Mesenteric fat pad (tissue), 1 donor: ENCODE results near the gene CAPN12. TPM values are rescaled to one million over a fixed set of nuclear protein-coding genes. Genes with fewer than 3 reads are reported as not detected.
"Not testable (repeated sequence)": the region's sequence is repeated elsewhere in the genome, so short reads cannot be mapped to it uniquely, and the experiment has no call there.

ENCODE experiments used
- DNase-seq: peaks from one replicate; pipeline ENCODE4 v3.0.0-alpha.2; 2020; ENCODE audit warnings: low spot score
- total RNA-seq: library from RNA; stranded (reverse); fragmentation: NEBNext Ultra II Directional; extraction: Animal tissue kit (Norgen Biotek cat#: 25700); gene quantifications from one replicate; pipeline ENCODE4 v1.2.1, GENCODE V29; 2021
- donor health status: DM: yes; HTN: yes; CAD: no.

Gene CAPN12
- total RNA-seq, 1 donor from 2014 or later, result 1.3 TPM

GRCh38 chr19:38771569-38771968 lies 27.3 kb upstream of the CAPN12 start:
- not testable (repeated sequence) for DNase-seq

GRCh38 chr19:38770949-38771275 lies 26.6 kb upstream of the CAPN12 start:
- not testable (repeated sequence) for DNase-seq

DNA sequence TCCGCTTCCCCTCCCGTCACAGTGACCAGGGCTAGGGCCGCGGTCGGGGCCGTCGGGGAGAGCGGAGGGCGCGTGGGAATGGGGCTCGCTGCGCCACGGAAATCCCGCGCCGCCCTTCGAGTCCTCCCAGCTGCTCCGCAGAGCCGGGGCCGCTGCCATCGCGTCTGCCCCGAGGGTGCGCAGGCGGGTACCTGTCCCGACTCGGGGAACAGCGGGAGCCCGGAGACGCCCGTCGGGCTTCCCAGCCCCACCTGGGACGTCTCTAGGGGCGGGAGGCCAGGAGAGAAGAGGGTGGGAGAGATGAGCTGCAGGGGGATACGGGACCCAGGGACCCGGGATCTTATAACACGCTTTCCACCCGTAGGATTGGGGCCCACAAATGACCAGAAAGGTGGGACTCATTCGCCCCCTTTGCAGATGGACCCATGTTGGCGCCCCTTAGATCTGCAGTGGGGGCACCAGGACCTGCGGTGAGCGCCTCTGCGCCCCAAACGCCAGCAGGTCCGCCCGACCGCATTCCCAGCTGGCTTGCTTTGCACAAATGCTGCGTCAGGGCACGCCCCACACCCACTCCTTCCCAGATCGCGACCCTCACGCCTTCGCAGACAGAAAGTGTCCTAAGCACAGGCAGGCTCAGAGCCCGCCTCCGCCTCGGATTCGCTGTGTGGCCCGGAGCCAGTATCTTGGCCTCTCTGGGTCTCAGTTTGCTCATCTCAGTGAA lies 26.1 kb upstream of the CAPN12 start:
- DNase-seq, result not testable (repeated sequence)

GRCh38 chr19:38769635-38770211 lies 25.4 kb upstream of the CAPN12 start:
- peak; percentile 97 for DNase-seq

DNA sequence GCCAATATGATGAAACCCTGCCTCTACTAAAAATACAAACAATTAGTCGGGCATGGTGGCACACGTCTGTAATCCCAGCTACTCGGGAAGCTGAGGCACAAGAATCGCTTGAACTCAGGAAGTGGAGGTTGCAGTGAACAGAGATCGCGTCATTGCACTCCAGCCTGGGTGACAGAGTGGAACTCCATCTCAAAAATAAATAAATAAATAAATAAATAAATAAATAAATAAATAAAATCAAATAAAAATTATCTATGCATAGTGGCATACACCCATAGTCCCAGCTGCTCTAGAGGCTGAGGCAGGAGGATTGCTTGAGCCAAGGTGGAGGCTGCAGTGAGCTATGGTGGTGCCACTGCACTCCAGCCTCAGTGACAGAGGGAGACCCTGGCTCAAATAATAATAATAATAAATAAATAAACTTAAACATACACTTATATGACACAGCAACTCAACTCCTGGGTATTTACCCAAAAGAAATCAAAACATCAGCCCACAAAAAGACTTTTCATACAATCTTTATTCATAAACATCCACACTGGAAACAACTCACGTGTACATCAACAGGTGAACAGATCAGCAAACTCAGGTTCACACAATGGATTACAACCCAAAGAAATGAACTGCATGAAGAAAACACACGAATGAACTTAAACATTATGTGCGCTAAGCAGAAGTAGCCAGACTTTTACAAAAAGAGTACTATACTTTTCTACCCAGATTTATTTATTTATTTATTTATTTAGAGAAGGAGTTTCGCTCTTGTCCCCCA lies 22.2 kb upstream of the CAPN12 start:
- DNase-seq, result no peak

DNA sequence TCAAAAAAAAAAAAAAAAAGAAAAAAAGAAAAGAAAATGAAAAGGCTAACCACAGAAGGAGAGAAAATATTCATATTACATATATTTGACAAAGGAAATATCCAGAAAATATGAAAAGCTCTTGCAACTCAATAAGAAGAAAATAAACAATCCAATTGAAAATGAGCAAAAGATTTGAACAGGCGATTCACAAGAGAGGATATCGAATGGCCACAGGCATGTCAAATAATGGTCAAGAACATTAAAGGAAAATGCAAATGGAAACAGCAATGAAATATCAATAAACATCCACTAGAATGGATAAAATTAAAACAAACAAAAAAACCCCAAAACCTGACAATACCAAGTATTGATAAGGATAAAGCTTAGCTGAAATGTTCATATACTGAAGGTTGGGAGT lies 20.9 kb upstream of the CAPN12 start:
- no peak for DNase-seq

- no peak for DNase-seq
Observed at GRCh38 chr19:38763795-38764220, 19.5 kb upstream of the CAPN12 start.

DNA sequence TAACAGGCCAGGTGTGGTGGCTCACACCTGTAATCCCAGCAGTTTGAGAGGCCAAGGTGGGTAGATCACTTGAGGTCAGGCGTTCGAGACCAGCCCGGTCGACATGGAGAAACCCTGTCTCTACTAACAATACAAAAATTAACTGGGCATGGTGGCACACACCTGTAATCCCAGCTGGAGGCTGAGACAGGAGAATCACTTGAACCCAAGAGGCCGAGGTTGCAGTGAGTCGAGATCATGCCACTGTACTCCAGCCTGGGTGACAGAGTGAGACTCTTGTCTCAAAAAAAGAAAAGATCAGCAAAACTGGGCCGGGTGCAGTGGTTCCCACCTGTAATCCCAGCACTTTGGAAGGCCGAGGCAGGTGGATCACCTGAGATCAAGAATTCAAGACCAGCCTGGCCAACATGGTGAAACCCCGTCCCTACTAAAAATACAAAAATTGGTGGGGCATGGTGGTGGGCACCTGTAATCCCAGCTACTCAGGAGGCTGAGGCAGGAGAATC lies 17.7 kb upstream of the CAPN12 start:
- DNase-seq, result not testable (repeated sequence)

- not testable (repeated sequence) for DNase-seq
Observed at GRCh38 chr19:38760805-38761517, 16.7 kb upstream of the CAPN12 start.

- no peak for DNase-seq
Observed at GRCh38 chr19:38759590-38760003, 15.3 kb upstream of the CAPN12 start.

GRCh38 chr19:38754196-38754595 lies 9.9 kb upstream of the CAPN12 start:
- DNase-seq, result not testable (repeated sequence)

DNA sequence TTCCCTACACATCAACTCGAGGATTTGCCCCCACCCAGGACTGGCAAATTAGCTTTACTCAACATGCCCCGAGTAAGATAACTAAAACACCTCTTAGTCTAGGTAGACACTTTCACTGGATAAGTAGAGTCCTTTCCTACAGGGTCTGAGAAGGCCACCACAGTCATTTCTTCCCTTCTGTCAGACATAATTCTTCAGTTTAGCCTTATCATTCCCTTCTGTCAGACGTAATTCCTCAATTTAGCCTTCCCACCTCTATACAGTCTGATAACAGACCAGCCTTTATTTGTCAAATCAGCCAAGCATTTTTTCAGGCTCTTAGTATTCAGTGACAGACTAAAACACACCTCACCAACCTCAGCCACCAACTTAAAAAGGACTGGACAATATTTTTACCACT lies 9.5 kb upstream of the CAPN12 start:
- DNase-seq, result not testable (repeated sequence)

DNA sequence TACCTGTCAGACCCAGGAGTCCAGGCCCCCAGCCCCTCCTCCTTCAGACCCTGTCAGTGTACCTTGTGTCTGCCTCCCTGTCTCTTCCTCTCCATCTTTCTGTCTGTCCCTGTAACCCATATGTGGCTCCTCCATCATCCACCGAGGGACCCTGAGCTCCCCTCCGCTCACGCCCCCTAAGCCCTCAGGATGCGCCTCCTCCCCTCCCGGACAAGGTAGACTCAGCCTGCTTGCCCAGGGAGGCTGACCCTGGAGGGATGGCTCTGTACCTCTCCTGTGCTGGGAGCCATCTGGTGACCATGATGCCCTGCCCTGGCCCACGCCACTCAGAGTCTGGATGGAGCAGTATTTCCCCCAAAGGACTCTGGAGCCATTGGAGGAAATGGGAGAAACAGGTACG lies 1.0 kb upstream of the CAPN12 start:
- no peak for DNase-seq

DNA sequence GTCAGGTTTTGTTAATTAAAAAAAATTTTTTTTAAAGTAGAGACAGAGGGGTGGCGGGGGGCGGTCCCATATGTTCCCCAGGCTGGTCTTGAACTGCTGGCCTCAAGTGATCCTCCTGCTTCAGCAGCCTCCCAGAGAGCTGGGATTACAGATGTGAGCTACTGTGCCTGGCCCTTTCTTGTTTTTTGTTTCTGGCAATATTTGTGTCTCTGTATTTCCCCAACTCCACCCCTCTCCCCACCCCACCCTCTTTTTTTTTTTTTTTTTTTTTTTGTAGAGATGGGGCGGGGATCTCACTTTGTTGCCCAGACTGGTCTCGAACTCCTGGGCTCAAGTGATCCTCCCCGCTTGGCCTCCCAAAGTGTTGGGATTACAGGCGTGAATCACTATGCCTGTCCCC lies 600 bp upstream of the CAPN12 start:
- DNase-seq, result no peak

DNA sequence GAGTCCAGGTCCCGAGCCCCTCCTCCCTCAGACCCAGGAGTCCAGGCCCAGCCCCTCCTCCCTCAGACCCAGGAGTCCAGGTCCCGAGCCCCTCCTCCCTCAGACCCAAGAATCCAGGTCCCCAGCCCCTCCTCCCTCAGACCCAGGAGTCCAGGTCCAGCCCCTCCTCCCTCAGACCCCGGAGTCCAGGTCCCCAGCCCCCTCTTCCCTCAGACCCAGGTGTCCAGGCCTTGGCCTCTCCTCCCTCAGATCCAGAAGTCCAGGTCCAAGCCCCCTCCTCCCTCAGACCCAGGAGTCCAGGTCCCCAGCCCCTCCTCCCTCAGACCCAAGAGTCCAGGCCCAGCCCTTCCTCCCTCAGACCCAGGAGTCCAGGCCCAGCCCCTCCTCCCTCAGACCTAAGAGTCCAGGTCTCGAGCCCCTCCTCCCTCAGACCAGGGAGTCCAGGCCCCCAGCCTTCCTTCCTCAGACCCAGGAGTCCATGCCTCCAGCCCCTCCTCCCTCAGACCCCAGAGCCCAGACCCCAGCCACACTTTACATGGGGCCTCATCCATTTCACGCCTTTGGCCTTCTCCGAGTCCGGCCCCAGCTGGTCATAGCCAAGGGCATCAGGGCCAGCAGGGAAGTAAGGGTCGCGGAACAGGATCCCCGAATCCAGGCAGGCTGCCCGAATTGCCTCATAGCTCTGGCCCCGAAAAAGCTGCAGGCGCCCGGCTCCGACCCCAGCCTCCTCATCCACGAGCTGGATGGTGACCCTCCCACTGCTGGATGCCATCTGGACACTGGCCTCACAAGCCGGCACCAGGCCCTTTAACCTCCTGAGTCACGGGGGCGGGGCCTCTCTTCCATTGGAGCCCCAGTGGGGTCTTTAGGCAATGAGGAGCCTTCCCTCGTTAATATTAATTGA lies 628 bp downstream of the CAPN12 start:
- DNase-seq, result no peak

DNA sequence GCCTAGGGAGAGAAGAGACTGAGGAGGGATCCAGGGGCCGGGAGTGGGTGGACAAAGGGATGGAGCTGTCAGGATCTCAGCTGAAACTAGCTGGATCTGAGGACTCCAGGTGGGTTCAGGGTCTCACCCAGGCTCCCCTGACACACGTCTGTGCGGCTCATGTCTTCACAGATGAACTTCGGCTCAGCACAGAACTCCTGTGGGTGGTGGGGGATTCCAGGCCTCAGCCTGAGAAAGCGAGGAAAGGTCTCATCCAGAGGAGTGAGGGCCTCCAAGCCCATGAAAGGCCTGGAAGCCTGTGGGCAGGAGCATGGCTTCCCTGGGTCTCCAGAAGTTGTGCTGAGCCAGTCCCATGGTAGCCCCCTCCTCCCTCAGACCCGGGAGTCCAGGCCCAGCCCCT lies 1.4 kb downstream of the CAPN12 start:
- no peak for DNase-seq

DNA sequence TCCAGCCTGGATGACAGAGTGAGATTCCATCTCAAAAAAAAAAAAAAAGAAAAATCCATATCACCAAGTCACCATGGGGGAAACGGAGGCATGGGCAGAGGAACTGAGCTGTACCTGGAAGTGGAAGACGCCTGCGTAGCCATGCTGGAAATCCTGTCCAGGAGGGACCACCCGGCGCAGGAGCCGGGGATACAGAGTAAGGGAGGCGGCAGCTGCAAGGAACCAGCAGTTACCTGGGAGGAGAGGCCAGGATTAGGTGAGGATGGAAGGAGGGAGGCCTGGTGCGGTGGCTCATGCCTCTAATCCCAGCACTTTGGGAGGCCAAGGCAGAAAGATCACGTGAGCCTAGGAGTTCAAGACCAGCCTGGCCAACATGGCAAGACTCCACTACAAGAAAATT lies 2.0 kb downstream of the CAPN12 start:
- no peak for DNase-seq

- DNase-seq, result no peak
Observed at GRCh38 chr19:38741670-38742069, 2.6 kb downstream of the CAPN12 start.

DNA sequence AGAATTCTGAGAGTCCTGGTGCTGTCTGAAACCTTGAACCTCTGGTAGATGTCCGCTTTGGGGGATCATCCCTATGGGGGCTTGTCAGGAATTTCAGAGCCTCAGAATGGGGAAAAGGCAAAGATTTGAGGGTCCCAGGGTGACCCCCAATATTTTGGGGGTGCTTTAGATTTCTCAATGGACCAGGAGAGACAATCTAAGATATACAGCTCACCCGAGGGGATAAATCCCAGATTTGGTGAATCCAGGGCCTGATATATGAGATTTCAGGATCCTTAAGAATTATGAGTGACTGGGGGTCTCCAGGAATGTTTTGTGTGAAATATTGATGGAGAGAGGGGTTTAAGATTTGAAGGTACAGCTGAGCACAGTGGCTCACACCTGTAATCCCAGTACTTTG lies 3.3 kb downstream of the CAPN12 start:
- DNase-seq, result no peak

GRCh38 chr19:38740257-38740592 lies 4.0 kb downstream of the CAPN12 start:
- DNase-seq, result no peak
